SK-N-SH (cell line): ENCODE data around the gene SLAMF7.

Source experiments
- EP300 ChIP-seq, 2 experiments: IDR thresholded peaks; 2 replicates each; pipeline versions ENCODE4 v1.4.0 to v1.6.1; 2012; ENCODE audit warnings: borderline replicate concordance in 1 of 2, low read depth in 1 of 2, low read length in 1 of 2
- GABPA ChIP-seq: IDR thresholded peaks from 2 replicates; pipeline ENCODE4 v1.4.0; 2012; ENCODE audit warnings: low read depth, mild to moderate bottlenecking
- GATA2 ChIP-seq: sonication (generic); formaldehyde crosslinking; IDR thresholded peaks from 2 replicates; pipeline ENCODE4 v1.5.0; 2020; ENCODE audit warnings: mild to moderate bottlenecking, missing genetic modification reagents
- NFIC ChIP-seq: IDR thresholded peaks from 2 replicates; pipeline ENCODE4 v1.4.0; 2012; ENCODE audit warnings: borderline replicate concordance
- POLR2AphosphoS5 ChIP-seq: IDR thresholded peaks from 2 replicates; pipeline ENCODE4 v1.6.1; 2012; ENCODE audit warnings: low read depth, low read length
- RFX5 ChIP-seq: IDR thresholded peaks from 2 replicates; pipeline ENCODE4 v1.6.1; 2012; ENCODE audit warnings: mild to moderate bottlenecking, improper control_type of control experiment, low read length
- SIN3A ChIP-seq: IDR thresholded peaks from 2 replicates; pipeline ENCODE4 v1.6.1; 2012; ENCODE audit warnings: low read depth, mild to moderate bottlenecking, low read length, moderate library complexity, borderline replicate concordance
- TF ChIP-seq, protein P1 (sequence below): fragments of 200-600 bp; sonication (generic); IDR thresholded peaks from 2 replicates; pipeline ENCODE4 v1.6.1; 2017; ENCODE audit warnings: antibody characterized with exemption, mild to moderate bottlenecking, moderate library complexity
- TF ChIP-seq, protein P2 (sequence below): fragments of 150-350 bp; IDR thresholded peaks from 2 replicates; pipeline ENCODE4 v1.6.1; 2017; ENCODE audit warnings: antibody characterized with exemption, low read length, low read depth, borderline replicate concordance

DNA sequence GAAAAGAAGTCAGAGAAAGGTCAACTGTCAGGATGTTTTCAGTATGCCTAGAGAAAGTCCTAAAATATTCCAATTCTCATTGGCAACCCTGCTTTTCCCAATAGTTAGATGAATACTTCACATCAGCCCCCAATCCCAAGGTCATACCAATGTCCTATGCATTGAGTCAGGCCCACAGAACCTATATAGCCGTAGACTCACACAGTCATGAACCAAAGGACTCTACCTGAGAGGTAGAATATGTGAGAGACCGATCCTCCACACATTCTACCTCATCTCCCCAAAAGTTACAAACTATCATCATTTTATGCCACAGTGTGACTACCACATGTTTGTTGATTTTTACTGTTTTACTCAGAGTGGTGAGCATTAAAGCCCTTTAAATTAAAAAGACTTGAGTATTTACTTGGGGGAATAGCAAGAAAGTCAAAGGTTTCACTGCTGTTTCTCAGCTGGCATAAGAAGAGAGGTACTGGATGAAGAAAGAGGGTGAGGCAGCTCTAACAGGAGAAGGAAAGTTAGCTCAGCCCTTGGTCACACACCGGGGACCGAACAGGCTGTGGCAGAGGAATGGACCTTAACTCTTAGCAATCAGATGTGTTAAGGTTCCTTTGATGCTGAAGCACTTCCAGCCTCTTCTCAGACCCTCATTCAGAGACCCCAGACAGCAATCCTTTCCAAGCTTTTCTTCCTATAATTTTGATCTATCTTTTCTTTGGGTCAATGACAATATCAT, 28.4 kb upstream of the SLAMF7 start:
- TF ChIP-seq SIN3A: no peak
- no peak for TF ChIP-seq GATA2
- TF ChIP-seq, protein P1, sequence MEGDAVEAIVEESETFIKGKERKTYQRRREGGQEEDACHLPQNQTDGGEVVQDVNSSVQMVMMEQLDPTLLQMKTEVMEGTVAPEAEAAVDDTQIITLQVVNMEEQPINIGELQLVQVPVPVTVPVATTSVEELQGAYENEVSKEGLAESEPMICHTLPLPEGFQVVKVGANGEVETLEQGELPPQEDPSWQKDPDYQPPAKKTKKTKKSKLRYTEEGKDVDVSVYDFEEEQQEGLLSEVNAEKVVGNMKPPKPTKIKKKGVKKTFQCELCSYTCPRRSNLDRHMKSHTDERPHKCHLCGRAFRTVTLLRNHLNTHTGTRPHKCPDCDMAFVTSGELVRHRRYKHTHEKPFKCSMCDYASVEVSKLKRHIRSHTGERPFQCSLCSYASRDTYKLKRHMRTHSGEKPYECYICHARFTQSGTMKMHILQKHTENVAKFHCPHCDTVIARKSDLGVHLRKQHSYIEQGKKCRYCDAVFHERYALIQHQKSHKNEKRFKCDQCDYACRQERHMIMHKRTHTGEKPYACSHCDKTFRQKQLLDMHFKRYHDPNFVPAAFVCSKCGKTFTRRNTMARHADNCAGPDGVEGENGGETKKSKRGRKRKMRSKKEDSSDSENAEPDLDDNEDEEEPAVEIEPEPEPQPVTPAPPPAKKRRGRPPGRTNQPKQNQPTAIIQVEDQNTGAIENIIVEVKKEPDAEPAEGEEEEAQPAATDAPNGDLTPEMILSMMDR: no peak
- TF ChIP-seq, protein P2, sequence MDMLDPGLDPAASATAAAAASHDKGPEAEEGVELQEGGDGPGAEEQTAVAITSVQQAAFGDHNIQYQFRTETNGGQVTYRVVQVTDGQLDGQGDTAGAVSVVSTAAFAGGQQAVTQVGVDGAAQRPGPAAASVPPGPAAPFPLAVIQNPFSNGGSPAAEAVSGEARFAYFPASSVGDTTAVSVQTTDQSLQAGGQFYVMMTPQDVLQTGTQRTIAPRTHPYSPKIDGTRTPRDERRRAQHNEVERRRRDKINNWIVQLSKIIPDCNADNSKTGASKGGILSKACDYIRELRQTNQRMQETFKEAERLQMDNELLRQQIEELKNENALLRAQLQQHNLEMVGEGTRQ: no peak
- no peak for TF ChIP-seq GABPA
- TF ChIP-seq NFIC: no peak
- no peak for TF ChIP-seq POLR2AphosphoS5
- TF ChIP-seq RFX5: no peak
- TF ChIP-seq EP300 (IDR thresholded peaks at IDR 0.05; ENCODE audit: borderline replicate concordance in 1 of 2, low read depth in 1 of 2, low read length in 1 of 2): no peak
